A204.1 (cell line): ENCODE data around the gene LRRC1.
"Not testable (repeated sequence)": the region's sequence is repeated elsewhere in the genome, so short reads cannot be mapped to it uniquely, and the experiment has no call there.

Experiments
- FAIRE-seq: peaks from 2 replicates; lab custom pipeline; 2012; peaks lifted over from hg19 to GRCh38; lab: Jason Lieb, UNC

The LRRC1 gene

GRCh38 chr6:53794720-53795339, at the start of gene LRRC1:
Gene LRRC1, plus strand, starts transcription at chr6:53795005. Its CDS starts 252 bp downstream, at chr6:53795257.
- no peak for FAIRE-seq

- no peak for FAIRE-seq
Measured at GRCh38 chr6:53746442-53747103, 48.2 kb upstream of the LRRC1 start.

GRCh38 chr6:53750052-53750650, 44.7 kb upstream of the LRRC1 start:
- no peak for FAIRE-seq

GRCh38 chr6:53751417-53751816, 43.4 kb upstream of the LRRC1 start:
- no peak for FAIRE-seq

- no peak for FAIRE-seq
Measured at GRCh38 chr6:53752440-53752839, 42.4 kb upstream of the LRRC1 start.

- no peak for FAIRE-seq
Measured at GRCh38 chr6:53752856-53753255, 41.9 kb upstream of the LRRC1 start.

GRCh38 chr6:53754330-53754729, 40.5 kb upstream of the LRRC1 start:
- FAIRE-seq, result no peak

GRCh38 chr6:53756396-53756795, 38.4 kb upstream of the LRRC1 start:
- FAIRE-seq, result no peak

GRCh38 chr6:53758496-53758895, 36.3 kb upstream of the LRRC1 start:
- FAIRE-seq, result no peak

- FAIRE-seq, result no peak
Measured at GRCh38 chr6:53761036-53761435, 33.8 kb upstream of the LRRC1 start.

GRCh38 chr6:53765270-53765669, 29.5 kb upstream of the LRRC1 start:
- no peak for FAIRE-seq

- FAIRE-seq, result no peak
Measured at GRCh38 chr6:53766930-53767329, 27.9 kb upstream of the LRRC1 start.

GRCh38 chr6:53767941-53768340, 26.9 kb upstream of the LRRC1 start:
- no peak for FAIRE-seq

GRCh38 chr6:53768636-53769035, 26.2 kb upstream of the LRRC1 start:
- FAIRE-seq, result no peak

- FAIRE-seq, result no peak
Measured at GRCh38 chr6:53770780-53771249, 24.0 kb upstream of the LRRC1 start.

GRCh38 chr6:53771785-53772624, 22.8 kb upstream of the LRRC1 start:
- FAIRE-seq, result no peak

- FAIRE-seq, result peak; percentile 97
Measured at GRCh38 chr6:53773044-53773696, 21.6 kb upstream of the LRRC1 start.

GRCh38 chr6:53776152-53776551, 18.7 kb upstream of the LRRC1 start:
- not testable (repeated sequence) for FAIRE-seq

GRCh38 chr6:53784991-53785390, 9.8 kb upstream of the LRRC1 start:
- FAIRE-seq, result not testable (repeated sequence)

- no peak for FAIRE-seq
Measured at GRCh38 chr6:53786832-53787231, 8.0 kb upstream of the LRRC1 start.

GRCh38 chr6:53790886-53791285, 3.9 kb upstream of the LRRC1 start:
- no peak for FAIRE-seq

GRCh38 chr6:53792016-53792415, 2.8 kb upstream of the LRRC1 start:
- FAIRE-seq, result no peak
